Measurements from ENCODE around the gene ZACN. TPM values are rescaled to one million over a fixed set of nuclear protein-coding genes. Genes with fewer than 3 reads are reported as not detected.

ZACN gene
- total and polyA plus RNA-seq, 2 experiments from 2014 or later = 0.85 TPM; not detected in 1

DNA sequence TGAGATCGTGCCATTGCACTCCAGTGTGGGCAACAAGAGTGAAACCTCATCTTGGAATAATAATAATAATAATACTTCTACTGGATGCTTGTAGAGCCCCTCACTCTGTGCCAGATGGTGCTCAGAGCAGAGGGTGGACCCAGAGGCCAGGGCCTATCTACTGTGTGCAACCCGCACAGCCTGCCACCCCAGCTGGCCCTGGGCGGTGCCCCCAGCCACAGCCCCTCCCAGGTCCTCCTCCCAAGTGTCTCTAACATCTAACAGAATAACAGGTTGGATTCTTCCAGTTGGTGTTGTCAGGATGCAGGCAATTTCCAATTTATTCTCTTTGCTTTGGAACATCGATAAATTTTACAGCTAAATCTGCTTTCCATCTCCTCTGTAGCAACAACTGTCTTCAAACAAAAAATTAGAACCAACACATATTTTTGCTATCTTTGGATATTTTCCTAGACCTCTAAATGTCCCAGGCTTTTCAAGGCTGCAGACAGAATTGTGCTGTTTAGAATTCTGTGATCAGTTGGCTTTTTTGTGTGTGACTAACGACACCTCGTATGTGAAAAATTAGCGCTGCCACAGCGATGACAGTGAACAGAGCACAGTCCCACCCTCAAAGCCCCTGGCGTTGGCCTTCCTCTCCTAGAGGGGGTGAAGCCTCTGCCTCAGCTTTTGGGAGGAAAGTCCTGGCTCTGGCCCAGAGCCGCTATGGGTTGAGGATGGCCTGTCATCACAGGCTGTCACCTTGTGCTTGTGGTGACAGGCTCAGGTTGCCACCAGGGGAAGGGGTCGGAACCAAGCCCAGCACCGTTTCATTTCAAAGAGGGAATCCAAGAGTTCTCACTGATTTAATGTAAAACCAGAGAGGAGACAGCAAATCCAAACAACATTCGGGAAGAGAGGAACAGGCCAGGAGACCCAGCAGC is 44.3 kb upstream of the ZACN start:
- Histone ChIP-seq H3K9me3 (ENCODE audit: low read depth) (no peaks in the 10 kb centered on the region), H3K4me3 (no peak overlapping the region), H3K9ac (no peak overlapping the region), H3K27ac (no peak overlapping the region), H3K4me2 (ENCODE audit: unreplicated experiment) (no peak overlapping the region), H4K20me1 (ENCODE audit: insufficient read depth) (no peaks in the 10 kb centered on the region), H2AFZ (no peak overlapping the region), H3K9me2 (ENCODE audit: insufficient read depth) (no peaks in the 10 kb centered on the region), H3K4me1 (ENCODE audit: insufficient read depth) (no peaks in the 10 kb centered on the region), H3K27me3 (replicated peaks; ENCODE audit: insufficient read depth) (no peaks in the 10 kb centered on the region), H3K36me3 (ENCODE audit: low read depth) (peaks cover 13% of the 10 kb centered on the region), H3K79me2 (ENCODE audit: insufficient read depth) (no peaks in the 10 kb centered on the region), H3F3A (ENCODE audit: insufficient read depth) (peaks cover 20% of the 10 kb centered on the region; the same call in 1 of the 2 replicates)
- in situ Hi-C loops (cut with MboI) = no loop called here
- TF ChIP-seq EZH2phosphoT487 (IDR thresholded peaks at IDR 0.05; ENCODE audit: insufficient read depth, low read depth) = no peak
- no peak for TF ChIP-seq EZH2 (IDR thresholded peaks at IDR 0.05; ENCODE audit: insufficient read depth, poor library complexity, severe bottlenecking)
- no peak for DNase-seq
- WGBS, 2 experiments (ENCODE audit: low coverage in 1 of 2, low lambda C conversion rate in 2 of 2, missing lambda C conversion rate in 2 of 2) = 53 to 59% methylated on average over 13 of the region's 13 CpGs

GRCh38 chr17:76036497-76037261 is 42.3 kb upstream of the ZACN start:
- H3K4me3 ChIP-seq = no peak overlapping the region
- no peaks in the 10 kb centered on the region for H3K4me1 ChIP-seq (ENCODE audit: insufficient read depth)
- H4K20me1 ChIP-seq (ENCODE audit: insufficient read depth) = no peaks in the 10 kb centered on the region
- DNase-seq = no peak
- TF ChIP-seq EZH2 (IDR thresholded peaks at IDR 0.05; ENCODE audit: insufficient read depth, poor library complexity, severe bottlenecking) = no peak
- no peak for TF ChIP-seq EZH2phosphoT487 (IDR thresholded peaks at IDR 0.05; ENCODE audit: insufficient read depth, low read depth)
- H3F3A ChIP-seq (ENCODE audit: insufficient read depth) = peaks cover 20% of the 10 kb centered on the region; the same call in 1 of the 2 replicates
- no peaks in the 10 kb centered on the region for H3K27me3 ChIP-seq (replicated peaks; ENCODE audit: insufficient read depth)
- H3K9ac ChIP-seq = no peak overlapping the region
- H3K36me3 ChIP-seq (ENCODE audit: low read depth) = peaks cover 23% of the 10 kb centered on the region
- H2AFZ ChIP-seq = no peak overlapping the region
- no peaks in the 10 kb centered on the region for H3K79me2 ChIP-seq (ENCODE audit: insufficient read depth)
- 34 to 37% methylated on average over 22 of the region's 22 CpGs for WGBS, 2 experiments (ENCODE audit: low coverage in 1 of 2, low lambda C conversion rate in 2 of 2, missing lambda C conversion rate in 2 of 2)
- H3K9me2 ChIP-seq (ENCODE audit: insufficient read depth) = no peaks in the 10 kb centered on the region
- H3K27ac ChIP-seq = no peak overlapping the region
- no peaks in the 10 kb centered on the region for H3K9me3 ChIP-seq (ENCODE audit: low read depth)
- in situ Hi-C loops (cut with MboI) = no loop called here
- H3K4me2 ChIP-seq (ENCODE audit: unreplicated experiment) = no peak overlapping the region

- DNase-seq = no peak
- H3K4me1 ChIP-seq (ENCODE audit: insufficient read depth) = no peaks in the 10 kb centered on the region
- H3K36me3 ChIP-seq (ENCODE audit: low read depth) = peaks cover 23% of the 10 kb centered on the region
- no peak overlapping the region for H3K4me3 ChIP-seq
- no peaks in the 10 kb centered on the region for H3K79me2 ChIP-seq (ENCODE audit: insufficient read depth)
- H3K9ac ChIP-seq = no peak overlapping the region
- H3K27ac ChIP-seq = no peak overlapping the region
- H3K9me2 ChIP-seq (ENCODE audit: insufficient read depth) = no peaks in the 10 kb centered on the region
- WGBS, 2 experiments (ENCODE audit: low coverage in 1 of 2, low lambda C conversion rate in 2 of 2, missing lambda C conversion rate in 2 of 2) = 89 to 94% methylated on average over 3 of the region's 3 CpGs
- TF ChIP-seq EZH2 (IDR thresholded peaks at IDR 0.05; ENCODE audit: insufficient read depth, poor library complexity, severe bottlenecking) (no peak), EZH2phosphoT487 (IDR thresholded peaks at IDR 0.05; ENCODE audit: insufficient read depth, low read depth) (no peak)
- no peaks in the 10 kb centered on the region for H3K27me3 ChIP-seq (replicated peaks; ENCODE audit: insufficient read depth)
- H3K9me3 ChIP-seq (ENCODE audit: low read depth) = no peaks in the 10 kb centered on the region
- no peak overlapping the region for H3K4me2 ChIP-seq (ENCODE audit: unreplicated experiment)
- no peak overlapping the region for H2AFZ ChIP-seq
- H3F3A ChIP-seq (ENCODE audit: insufficient read depth) = peaks cover 20% of the 10 kb centered on the region; the same call in 1 of the 2 replicates
- H4K20me1 ChIP-seq (ENCODE audit: insufficient read depth) = no peaks in the 10 kb centered on the region
- in situ Hi-C loops (cut with MboI) = no loop called here
Measured at GRCh38 chr17:76038050-76038449, 40.9 kb upstream of the ZACN start.

DNA sequence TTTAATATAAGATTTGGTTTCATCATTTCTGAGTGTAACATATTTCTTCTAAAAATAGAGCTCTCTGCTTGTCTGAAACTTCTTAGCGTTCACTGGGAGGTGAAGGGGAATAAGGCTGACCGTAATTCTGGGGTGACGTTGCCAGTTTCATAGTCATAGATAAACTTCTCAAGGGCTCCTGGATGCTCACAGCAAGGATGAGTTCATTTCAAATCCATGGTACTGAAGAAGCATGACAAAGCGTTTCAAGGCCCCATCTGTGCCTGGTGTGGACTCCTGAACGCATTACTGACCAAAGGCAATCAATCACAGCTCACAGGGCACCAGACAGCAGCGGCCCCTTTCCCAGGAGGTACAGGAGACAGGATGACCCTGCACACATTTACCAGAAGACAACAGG is 39.9 kb upstream of the ZACN start:
- Histone ChIP-seq H4K20me1 (ENCODE audit: insufficient read depth) (no peaks in the 10 kb centered on the region), H3K27me3 (replicated peaks; ENCODE audit: insufficient read depth) (no peaks in the 10 kb centered on the region), H3F3A (ENCODE audit: insufficient read depth) (peaks cover 20% of the 10 kb centered on the region; the same call in 1 of the 2 replicates), H3K9me3 (ENCODE audit: low read depth) (no peaks in the 10 kb centered on the region), H3K27ac (no peak overlapping the region), H3K4me1 (ENCODE audit: insufficient read depth) (no peaks in the 10 kb centered on the region), H3K79me2 (ENCODE audit: insufficient read depth) (no peaks in the 10 kb centered on the region), H2AFZ (no peak overlapping the region), H3K9ac (no peak overlapping the region), H3K4me3 (no peak overlapping the region), H3K4me2 (ENCODE audit: unreplicated experiment) (no peak overlapping the region), H3K36me3 (ENCODE audit: low read depth) (peaks cover 34% of the 10 kb centered on the region), H3K9me2 (ENCODE audit: insufficient read depth) (no peaks in the 10 kb centered on the region)
- TF ChIP-seq EZH2 (IDR thresholded peaks at IDR 0.05; ENCODE audit: insufficient read depth, poor library complexity, severe bottlenecking) = no peak
- TF ChIP-seq EZH2phosphoT487 (IDR thresholded peaks at IDR 0.05; ENCODE audit: insufficient read depth, low read depth) = no peak
- 89 to 90% methylated on average over 6 of the region's 6 CpGs for WGBS, 2 experiments (ENCODE audit: low coverage in 1 of 2, low lambda C conversion rate in 2 of 2, missing lambda C conversion rate in 2 of 2)
- no peak for DNase-seq
- in situ Hi-C loops (cut with MboI) = no loop called here

Data from GM23248 (cell line).